Measurements from ENCODE around the gene ZNF655. TPM values are rescaled to one million over a fixed set of nuclear protein-coding genes. Genes with fewer than 3 reads are reported as not detected.
A peak's percentile ranks its signal among the peaks of the same experiment; 100 is the strongest.

Gene ZNF655
- total and polyA plus RNA-seq, 2 of the 4 experiments (the other 2 are of a cell fraction), result 49.6 to 54.7 TPM

GRCh38 chr7:99551334-99551733 is 7.1 kb upstream of the ZNF655 start:
- TF ChIP-seq CHD1 (IDR thresholded peaks at IDR 0.05; ENCODE audit: low read depth, low read length) (no peak), POLR2A (IDR thresholded peaks at IDR 0.05; ENCODE audit: low read depth, low read length) (no peak), FOS (IDR thresholded peaks at IDR 0.05; ENCODE audit: low read depth, low read length) (no peak), MAZ (IDR thresholded peaks at IDR 0.05; ENCODE audit: borderline replicate concordance, low read depth, low read length) (no peak), NFE2L2 (IDR thresholded peaks at IDR 0.05; ENCODE audit: low read depth, low read length) (no peak), RCOR1 (IDR thresholded peaks at IDR 0.05; ENCODE audit: insufficient replicate concordance, low read length) (no peak), RAD21 (IDR thresholded peaks at IDR 0.05; ENCODE audit: low read length) (no peak), MAFK (IDR thresholded peaks at IDR 0.05; ENCODE audit: low read depth, low read length) (no peak), SMC3 (IDR thresholded peaks at IDR 0.05; ENCODE audit: low read depth, low read length) (no peak), CEBPB (IDR thresholded peaks at IDR 0.05; ENCODE audit: low read depth, low read length) (no peak), RFX5 (IDR thresholded peaks at IDR 0.05; ENCODE audit: low read depth, low read length) (no peak), USF2 (IDR thresholded peaks at IDR 0.05; ENCODE audit: low read depth, low read length) (no peak), ELK1 (IDR thresholded peaks at IDR 0.05; ENCODE audit: borderline replicate concordance, low read depth, low read length) (no peak), MXI1 (IDR thresholded peaks at IDR 0.05; ENCODE audit: borderline replicate concordance, low read depth, low read length) (no peak), CTCF (conservative IDR thresholded peaks at IDR 0.05; ENCODE audit: low read depth, low read length) (no peak), BHLHE40 (IDR thresholded peaks at IDR 0.05; ENCODE audit: low read depth, low read length) (no peak)
- dilution Hi-C loops (cut with HindIII; ENCODE audit: low sequenced_read_pairs, unreplicated experiment), result no loop called here
- no TSS peak for BruUV-seq (replicated peaks)

More at GRCh38 chr7:99551334-99551733, 7.1 kb upstream of the ZNF655 start:
- peak; percentile 40 for ATAC-seq (ENCODE audit: low read depth)
- Histone ChIP-seq H3K27me3 (ENCODE audit: control insufficient read depth, insufficient read depth, low read length) (no peaks in the 10 kb centered on the region), H2AK5ac (ENCODE audit: low read depth, low read length) (0 out of 2 replicates have a peak overlapping the region, but pooled peaks have one; percentile 20), H3K23ac (ENCODE audit: low read depth, low read length) (no peak overlapping the region), H3K4me1 (ENCODE audit: control insufficient read depth, insufficient read depth, low read length) (no peaks in the 10 kb centered on the region), H4K5ac (ENCODE audit: low read depth, low read length) (peak overlapping the region; percentile 98), H3K79me1 (ENCODE audit: low read depth in 1 of 2, low read length in 2 of 2) (peaks cover 23 to 49% of the 10 kb centered on the region in 2 experiments), H4K20me1 (ENCODE audit: insufficient read depth, low read length) (no peaks in the 10 kb centered on the region), H4K91ac (ENCODE audit: insufficient read depth, low read depth, low read length) (no peak overlapping the region), H3K4me3 (ENCODE audit: insufficient read depth, low read depth, low read length) (peak overlapping the region; percentile 97), H3K9me3 (ENCODE audit: control insufficient read depth, insufficient read depth, low read length) (peaks cover 7% of the 10 kb centered on the region), H2BK15ac (ENCODE audit: low read depth, low read length) (no peak overlapping the region), H4K8ac (ENCODE audit: low read depth in 2 of 2, low read length in 2 of 2) (peak overlapping the region; percentile 58 to 99), H2BK120ac (ENCODE audit: low read depth, low read length) (no peak overlapping the region), H3K4me2 (ENCODE audit: low read depth, low read length) (peak overlapping the region; percentile 97), H3K9me1 (ENCODE audit: insufficient read depth, low read length) (peaks cover 8% of the 10 kb centered on the region; the same call in 1 of the 2 replicates), H2BK5ac (ENCODE audit: low read depth, low read length, poor library complexity, severe bottlenecking) (no peak overlapping the region), H3K9ac (ENCODE audit: low read depth, low read length) (peak overlapping the region; percentile 99), H2AK9ac (replicated peaks; ENCODE audit: low read depth, low read length, poor library complexity) (peak overlapping the region; percentile 88), H3K56ac (ENCODE audit: extremely low read depth, insufficient read depth, low read length) (peak overlapping the region; percentile 36; the same call in 1 of the 2 replicates), H3K18ac (ENCODE audit: low read depth, low read length) (no peak overlapping the region), H3K27ac (ENCODE audit: insufficient read depth, low read length) (peak overlapping the region; percentile 91), H3K14ac (replicated peaks; ENCODE audit: low read depth, low read length) (peak overlapping the region; percentile 95), H3K4ac (ENCODE audit: low read depth, low read length) (peak overlapping the region; percentile 93; the same call in 1 of the 2 replicates), H3K36me3 (ENCODE audit: control insufficient read depth, insufficient read depth, low read length) (peaks cover 11% of the 10 kb centered on the region), H2AFZ (replicated peaks; ENCODE audit: low read length, poor library complexity) (peak overlapping the region; percentile 96), H2BK20ac (ENCODE audit: low read depth, low read length) (no peak overlapping the region)
- in situ Hi-C loops (cut with MboI; ENCODE audit: low sequenced_read_pairs) (no loop called here), intact Hi-C loops (cut with micrococcal nuclease) (no loop called here)
- ChIA-PET CTCF (no interaction called here), POLR2A (ENCODE audit: unreplicated experiment) (no interaction called here)
- WGBS, 2 experiments (ENCODE audit: extremely low coverage in 2 of 2, insufficient read length in 1 of 2), result 13% methylated on average over 7 of the region's 15 CpGs; no CpG with 5 or more reads in 1 of the 2 experiments
- DNase-seq, result peak; percentile 15

All from IMR-90 (cell line).